Measurements from ENCODE around the gene EZR. TPM values are rescaled to one million over a fixed set of nuclear protein-coding genes. Genes with fewer than 3 reads are reported as not detected.

The EZR gene
- total RNA-seq, 2 donors from 2014 or later: 26.8 to 55.2 TPM

DNA sequence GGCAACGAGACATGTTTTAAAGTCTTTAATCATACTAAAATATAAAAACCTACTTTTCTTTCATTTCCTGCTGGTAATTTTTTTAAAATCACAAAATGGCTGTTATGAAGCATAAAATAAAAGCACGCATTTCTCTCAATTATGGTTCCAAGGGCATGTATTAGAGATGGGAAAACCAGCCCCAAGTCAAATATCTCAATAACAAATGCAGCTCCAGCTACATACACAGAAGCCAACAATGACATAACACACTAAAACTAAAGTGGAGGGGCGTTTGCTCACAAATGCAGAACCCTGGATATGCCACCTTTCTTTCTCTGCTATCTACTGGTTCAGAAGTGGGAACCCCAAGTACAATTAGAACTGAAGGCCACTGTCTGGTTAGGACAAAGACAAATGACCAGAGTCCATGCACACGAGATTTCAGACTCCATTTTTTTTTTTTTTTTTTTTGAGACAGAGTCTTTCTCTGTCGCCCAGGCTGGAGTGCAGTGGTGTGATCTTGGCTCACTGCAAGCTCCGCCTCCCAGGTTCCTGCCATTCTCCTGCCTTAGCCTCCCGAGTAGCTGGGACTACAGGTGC, 27.8 kb downstream of the EZR start:
- Histone ChIP-seq H3K9me3 (no peaks in the 10 kb centered on the region), H3K27ac (no peak overlapping the region), H3K4me3 (no peak overlapping the region), H3K27me3 (replicated peaks; ENCODE audit: insufficient read depth) (no peaks in the 10 kb centered on the region), H3K36me3 (peaks cover 5% of the 10 kb centered on the region), H3K4me1 (ENCODE audit: control insufficient read depth in 1 of 2, low read depth in 2 of 2) (no peaks in the 10 kb centered on the region)
- DNase-seq (ENCODE audit: low spot score): no peak
- no peak for ATAC-seq (ENCODE audit: insufficient number of reproducible peaks, low FRiP score, low read depth)
- TF ChIP-seq CTCF (IDR thresholded peaks at IDR 0.05): no peak

DNA sequence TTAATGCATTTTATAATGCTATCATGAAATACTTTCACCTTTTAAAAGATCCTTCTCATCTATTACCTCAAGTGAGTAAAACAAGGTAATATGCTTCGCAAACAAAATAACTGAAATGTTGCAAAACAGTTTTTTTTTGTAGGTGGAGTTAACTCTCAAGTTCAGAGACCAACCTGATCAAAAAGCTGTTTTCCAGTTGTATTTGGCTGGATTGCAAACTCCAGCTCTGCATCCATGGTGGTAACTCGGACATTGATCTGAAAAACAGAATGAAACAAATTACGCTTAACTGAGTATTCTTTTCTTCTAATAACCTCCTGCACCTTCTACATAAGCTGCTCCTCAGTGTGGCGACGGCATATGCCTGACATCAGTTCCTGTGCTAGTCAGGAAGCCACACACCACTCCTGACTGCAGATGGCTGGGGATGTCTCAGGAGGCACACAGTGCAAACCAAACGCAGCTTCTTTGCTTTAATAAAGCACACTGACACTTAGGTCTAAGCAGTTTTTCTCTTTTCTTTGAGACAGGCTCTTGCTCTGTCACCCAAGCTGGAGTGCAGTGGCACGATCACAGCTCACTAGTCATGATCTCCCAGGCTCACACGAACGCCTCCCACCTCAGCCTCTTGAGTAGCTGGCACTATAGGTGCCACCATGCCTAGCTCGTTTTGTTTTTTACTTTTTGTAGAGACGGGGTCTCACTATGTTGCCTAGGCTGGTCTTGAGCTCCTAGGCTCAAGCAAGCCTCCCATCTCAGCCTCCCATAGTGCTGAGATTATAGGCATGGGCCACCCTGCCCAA, 29.9 kb downstream of the EZR start:
- no peak for ATAC-seq (ENCODE audit: insufficient number of reproducible peaks, low FRiP score, low read depth)
- Histone ChIP-seq H3K4me1 (ENCODE audit: control insufficient read depth in 1 of 2, low read depth in 2 of 2) (no peaks in the 10 kb centered on the region), H3K9me3 (no peaks in the 10 kb centered on the region), H3K27ac (no peak overlapping the region), H3K27me3 (replicated peaks; ENCODE audit: insufficient read depth) (no peaks in the 10 kb centered on the region), H3K4me3 (no peak overlapping the region), H3K36me3 (peaks cover 17% of the 10 kb centered on the region)
- TF ChIP-seq CTCF (IDR thresholded peaks at IDR 0.05): no peak
- no peak for DNase-seq (ENCODE audit: low spot score)

GRCh38 chr6:158787395-158787794, 31.8 kb downstream of the EZR start:
- ATAC-seq (ENCODE audit: insufficient number of reproducible peaks, low FRiP score, low read depth) (no peak), DNase-seq (ENCODE audit: low spot score) (no peak)
- Histone ChIP-seq H3K9me3 (no peaks in the 10 kb centered on the region), H3K4me1 (ENCODE audit: control insufficient read depth in 1 of 2, low read depth in 2 of 2) (no peaks in the 10 kb centered on the region), H3K36me3 (peaks cover 37% of the 10 kb centered on the region), H3K27me3 (replicated peaks; ENCODE audit: insufficient read depth) (no peaks in the 10 kb centered on the region), H3K4me3 (no peak overlapping the region), H3K27ac (no peak overlapping the region)
- no peak for TF ChIP-seq CTCF (IDR thresholded peaks at IDR 0.05)

- no peak for DNase-seq (ENCODE audit: low spot score)
These were observed 32.4 kb downstream of the EZR start for GRCh38 chr6:158786645-158787304.

More at GRCh38 chr6:158786645-158787304, 32.4 kb downstream of the EZR start:
- Histone ChIP-seq H3K4me3 (no peak overlapping the region), H3K9me3 (no peaks in the 10 kb centered on the region), H3K4me1 (ENCODE audit: control insufficient read depth in 1 of 2, low read depth in 2 of 2) (no peaks in the 10 kb centered on the region), H3K27ac (no peak overlapping the region), H3K27me3 (replicated peaks; ENCODE audit: insufficient read depth) (no peaks in the 10 kb centered on the region), H3K36me3 (peaks cover 43% of the 10 kb centered on the region)
- no peak for TF ChIP-seq CTCF (IDR thresholded peaks at IDR 0.05)
- ATAC-seq (ENCODE audit: insufficient number of reproducible peaks, low FRiP score, low read depth): no peak
